Frontal cortex (tissue), 4 donors: ENCODE results near the gene ITCH. TPM values are rescaled to one million over a fixed set of nuclear protein-coding genes. Genes with fewer than 3 reads are reported as not detected.

Experiments used
- DNase-seq, 2 donors: peaks; one replicate each; pipeline ENCODE4 v3.0.0; 2012; ENCODE audit warnings: low spot score in 2 of 2
- FAIRE-seq: peaks from 2 replicates; lab custom pipeline; 2012; peaks lifted over from hg19 to GRCh38; lab: Jason Lieb, UNC
- total RNA-seq: library from RNA; depleted of rRNA; stranded (reverse); fragments of >200 nt; gene quantifications from one replicate; pipeline ENCODE4 v1.2.3, GENCODE V29; 2014
- donor health status: control.
- donor health status: control.
- donor health status: control.

The ITCH gene
- total RNA-seq, 1 donor from 2014 or later, result 102 TPM

- DNase-seq, result no peak
- no peak for FAIRE-seq
These were observed 177.7 kb downstream of the ITCH start for GRCh38 chr20:34540596-34541263.

- DNase-seq (no peak), FAIRE-seq (no peak)
These were observed 178.3 kb downstream of the ITCH start for GRCh38 chr20:34541264-34541901.

GRCh38 chr20:34541917-34542316 lies 178.8 kb downstream of the ITCH start:
- FAIRE-seq, result no peak
- DNase-seq, result no peak

- FAIRE-seq, result no peak
- DNase-seq, result no peak
These were observed 179.4 kb downstream of the ITCH start for GRCh38 chr20:34542439-34542838.

- FAIRE-seq (no peak), DNase-seq (no peak)
These were observed 180.5 kb downstream of the ITCH start for GRCh38 chr20:34543463-34544056.

GRCh38 chr20:34544109-34544796 lies 181.2 kb downstream of the ITCH start:
- no peak for FAIRE-seq
- DNase-seq, result no peak

- no peak for FAIRE-seq
- no peak for DNase-seq
These were observed 183.7 kb downstream of the ITCH start for GRCh38 chr20:34546751-34547181.

- FAIRE-seq (no peak), DNase-seq (no peak)
These were observed 185.0 kb downstream of the ITCH start for GRCh38 chr20:34547844-34548613.

GRCh38 chr20:34549291-34549928 lies 186.3 kb downstream of the ITCH start:
- DNase-seq (no peak), FAIRE-seq (no peak)

- FAIRE-seq (no peak), DNase-seq (no peak)
These were observed 186.8 kb downstream of the ITCH start for GRCh38 chr20:34549929-34550305.

GRCh38 chr20:34552569-34552968 lies 189.5 kb downstream of the ITCH start:
- no peak for FAIRE-seq

GRCh38 chr20:34553366-34553867 lies 190.3 kb downstream of the ITCH start:
- no peak for FAIRE-seq
- no peak for DNase-seq

More at GRCh38 chr20:34552569-34552968, 189.5 kb downstream of the ITCH start:
- DNase-seq, result no peak

- FAIRE-seq (no peak), DNase-seq (no peak)
These were observed 194.9 kb downstream of the ITCH start for GRCh38 chr20:34557936-34558319.

- no peak for FAIRE-seq
- peak; percentile 97 to 99 for DNase-seq
These were observed 195.5 kb downstream of the ITCH start, which contains the start of gene MAP1LC3A for GRCh38 chr20:34558320-34559218. Gene MAP1LC3A (plus strand): TSS chr20:34558718. CDS start chr20:34558869, 151 bp downstream.

- no peak for DNase-seq
These were observed 196.5 kb downstream of the ITCH start for GRCh38 chr20:34559311-34560140.

GRCh38 chr20:34560141-34560523 lies 197.1 kb downstream of the ITCH start:
- peak in 1 of 2 donors; percentile 55 for DNase-seq
- FAIRE-seq, result no peak

More at GRCh38 chr20:34559311-34560140, 196.5 kb downstream of the ITCH start:
- no peak for FAIRE-seq

GRCh38 chr20:34560614-34561013 lies 197.5 kb downstream of the ITCH start:
- no peak for DNase-seq
- FAIRE-seq, result no peak
